Putamen (tissue), 1 donor: Measurements from ENCODE around the gene CORO2A.
"Not testable (repeated sequence)": the region's sequence is repeated elsewhere in the genome, so short reads cannot be mapped to it uniquely, and the experiment has no call there.

Experiments used
- DNase-seq: peaks from one replicate; pipeline ENCODE4 v3.0.0-alpha.2; 2016; ENCODE audit warnings: low spot score

Gene CORO2A

DNA sequence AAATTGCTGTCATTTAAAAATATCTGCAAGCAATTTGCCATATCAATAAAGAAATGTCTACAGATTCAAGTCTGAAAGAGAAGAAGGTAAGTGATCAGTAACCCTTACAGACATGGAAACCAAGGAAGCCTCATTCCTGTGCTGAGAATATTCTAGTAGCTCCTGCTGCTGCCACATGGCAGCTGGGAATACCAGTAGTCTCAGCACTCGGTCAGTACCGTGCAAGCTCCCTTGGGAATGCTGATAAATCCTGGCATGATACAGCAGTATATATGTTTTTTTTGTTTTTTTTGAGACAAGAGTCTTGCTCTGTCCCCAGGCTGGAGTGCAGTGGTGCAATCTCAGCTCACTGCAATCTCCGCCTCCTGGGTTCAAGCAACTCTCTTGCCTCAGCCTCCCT, 108.0 kb downstream of the CORO2A start:
- DNase-seq: no peak

- DNase-seq: no peak
These were observed 108.8 kb downstream of the CORO2A start for GRCh38 chr9:98083566-98084183.

DNA sequence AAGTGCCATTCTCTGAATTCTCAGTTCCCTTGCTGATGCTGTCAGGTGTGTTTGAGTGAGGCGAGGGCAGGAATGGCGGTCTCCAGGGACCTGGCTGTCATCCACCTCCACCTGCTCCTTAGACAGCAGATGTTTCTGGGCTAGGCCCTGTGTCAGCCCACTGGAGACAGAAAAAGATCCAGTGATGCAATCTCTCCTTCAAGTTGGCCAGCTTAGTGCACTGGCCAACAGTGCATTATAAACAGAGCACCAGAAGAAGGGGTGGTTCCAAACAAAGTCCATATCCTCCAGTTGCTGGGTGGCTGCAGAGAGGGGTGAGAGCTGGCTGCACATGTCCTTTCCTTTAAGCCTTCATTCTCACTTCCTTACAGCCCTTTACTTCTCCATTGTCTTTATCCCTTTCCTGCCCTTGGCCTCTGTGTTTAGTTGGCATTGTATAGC, 109.4 kb downstream of the CORO2A start:
- DNase-seq: no peak

GRCh38 chr9:98081477-98082219, 110.8 kb downstream of the CORO2A start:
- no peak for DNase-seq

- DNase-seq: no peak
These were observed 111.7 kb downstream of the CORO2A start for GRCh38 chr9:98080780-98081179.

GRCh38 chr9:98080326-98080725, 112.1 kb downstream of the CORO2A start:
- no peak for DNase-seq

GRCh38 chr9:98078895-98079294, 113.5 kb downstream of the CORO2A start:
- DNase-seq: peak; percentile 28

GRCh38 chr9:98076514-98076890, 115.9 kb downstream of the CORO2A start:
- DNase-seq: not testable (repeated sequence)

GRCh38 chr9:98075332-98075805, 117.1 kb downstream of the CORO2A start:
- no peak for DNase-seq

GRCh38 chr9:98074115-98074990, 118.1 kb downstream of the CORO2A start:
- peak; percentile 42 for DNase-seq

DNA sequence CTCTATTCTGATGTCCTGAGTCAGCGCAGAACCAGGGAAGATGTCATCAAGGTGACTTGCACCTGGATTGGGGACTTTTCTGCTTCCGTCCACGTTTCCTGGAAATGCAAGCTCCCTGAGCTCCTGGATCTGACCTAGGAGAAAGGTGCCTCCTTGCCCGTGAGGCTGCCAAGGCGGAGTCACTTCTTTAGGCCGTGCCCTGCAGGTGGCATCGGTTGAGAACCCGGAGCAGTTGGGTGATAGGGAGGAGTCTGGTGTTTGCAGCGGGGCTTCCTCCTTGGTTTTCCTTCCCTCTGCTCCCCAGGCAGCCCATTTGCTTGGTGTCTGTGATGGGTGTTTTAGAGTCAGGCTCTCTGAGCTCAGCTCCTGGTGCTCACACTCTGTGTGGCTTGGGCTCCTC, 120.7 kb downstream of the CORO2A start:
- DNase-seq: no peak
